Lung microvascular endothelial cell (primary cell): Measurements from ENCODE around the gene AP5Z1. TPM values are rescaled to one million over a fixed set of nuclear protein-coding genes. Genes with fewer than 3 reads are reported as not detected.

Source experiments
- DNase-seq, 2 donors: peaks; one replicate each; pipeline versions ENCODE4 v3.0.0 to v3.0.0-alpha.2; 2010; ENCODE audit warnings: low read depth in 2 of 2
- total RNA-seq: library from RNA; depleted of rRNA; stranded (reverse); fragments of >200 nt; gene quantifications from 2 replicates; pipeline ENCODE4 v1.2.1, GENCODE V29; 2014

AP5Z1 gene
- total RNA-seq, 1 donor from 2014 or later, result 20.2 TPM

- peak in 1 of 2 donors; percentile 86 for DNase-seq
These were observed 62.6 kb downstream of the AP5Z1 start for GRCh38 chr7:4837803-4838625.

GRCh38 chr7:4838626-4839334 lies 63.4 kb downstream of the AP5Z1 start:
- no peak for DNase-seq

DNA sequence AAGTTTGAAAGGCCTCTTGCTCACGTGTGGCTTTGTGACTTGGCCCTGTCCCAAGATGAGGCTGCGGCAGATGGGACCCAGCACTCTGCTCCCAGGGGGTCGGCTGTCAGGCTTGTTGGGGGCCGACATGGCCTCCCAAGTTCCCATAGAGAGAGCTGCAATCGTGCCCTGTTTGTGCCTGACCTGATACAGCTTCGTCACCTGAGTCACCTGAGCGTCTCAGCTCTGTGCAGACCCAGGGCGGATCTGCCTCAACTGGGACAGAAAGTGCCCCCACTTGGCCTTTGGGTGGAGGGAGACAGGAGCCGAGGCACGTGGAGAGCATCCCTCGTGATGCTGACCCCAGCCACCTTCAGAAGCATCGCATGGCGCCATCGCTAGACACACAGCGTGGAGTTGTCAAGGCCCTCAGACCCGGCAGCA lies 64.7 kb downstream of the AP5Z1 start:
- DNase-seq, result no peak

Other genes with a start within 250 kb of the AP5Z1 start
- 16.3 and 17.7 TPM in 2 replicates for gene FOXK1, start 93.3 kb upstream of the AP5Z1 start, total RNA-seq
- gene PAPOLB, start 86.4 kb downstream of the AP5Z1 start, total RNA-seq, result under 0.01 TPM in 2 replicates
- gene RADIL, start 108.1 kb downstream of the AP5Z1 start, total RNA-seq, result 2.0 and 3.2 TPM in 2 replicates
- gene MMD2, start 183.6 kb downstream of the AP5Z1 start, total RNA-seq, result not detected in 2 replicates